H1 (cell line): ENCODE results near the gene SLC6A17. TPM values are rescaled to one million over a fixed set of nuclear protein-coding genes. Genes with fewer than 3 reads are reported as not detected.

ENCODE experiments used
- CTCF ChIA-PET: fragments of 300-600 bp; sonication (Branson Sonifier 250); formaldehyde crosslinking; loops from one replicate; lab custom pipeline; 2021; ENCODE audit not compliant: partially characterized antibody; lab: Charles Lee
- POLR2A ChIA-PET: fragments of 300-600 bp; sonication (Branson Sonifier 250); formaldehyde crosslinking; loops from one replicate; lab custom pipeline; 2021; ENCODE audit warnings: inconsistent platforms; ENCODE audit not compliant: partially characterized antibody; lab: Charles Lee
- DNase-seq, 2 experiments: peaks; one replicate each; pipeline versions ENCODE4 v3.0.0 to v3.0.0-alpha.2; 2010 to 2022; ENCODE audit warnings: low spot score in 2 of 2, low read depth in 1 of 2, mixed read lengths in 1 of 2
- FAIRE-seq: peaks from 2 replicates; lab custom pipeline; 2011; peaks lifted over from hg19 to GRCh38; lab: Jason Lieb, UNC
- H2AFZ ChIP-seq: 2 replicates; pipeline ENCODE4 v1.8.1; 2012; ENCODE audit warnings: low read length, inconsistent platforms
- H2AK5ac ChIP-seq: 2 replicates; pipeline ENCODE4 v1.6.1; 2013; ENCODE audit warnings: low read depth, low read length
- H2BK120ac ChIP-seq: replicated peaks from 2 replicates; pipeline ENCODE3; 2013; ENCODE audit warnings: low read depth, low read length, inconsistent platforms
- H2BK12ac ChIP-seq: 2 replicates; pipeline ENCODE4 v1.6.1; 2013; ENCODE audit warnings: low read depth, low read length
- H2BK15ac ChIP-seq: 2 replicates; pipeline ENCODE4 v1.6.1; 2013; ENCODE audit warnings: low read length
- H2BK20ac ChIP-seq: 2 replicates; pipeline ENCODE4 v1.6.1; 2013; ENCODE audit warnings: low read length
- H2BK5ac ChIP-seq: 2 replicates; pipeline ENCODE4 v1.6.1; 2013; ENCODE audit warnings: low read depth, low read length
- H3K14ac ChIP-seq: 2 replicates; pipeline ENCODE4 v1.6.1; 2013; ENCODE audit warnings: inconsistent platforms; ENCODE audit not compliant: insufficient read length
- H3K18ac ChIP-seq: 2 replicates; pipeline ENCODE4 v1.6.1; 2013; ENCODE audit warnings: low read length; ENCODE audit errors: extremely low read depth
- H3K23ac ChIP-seq: 2 replicates; pipeline ENCODE4 v1.6.1; 2013; ENCODE audit warnings: inconsistent platforms; ENCODE audit not compliant: insufficient read length
- H3K23me2 ChIP-seq: 2 replicates; pipeline ENCODE4 v1.6.1; 2013; ENCODE audit warnings: low read depth, low read length
- H3K27ac ChIP-seq: 2 replicates; pipeline ENCODE4 v1.6.1; 2011; ENCODE audit warnings: low read depth, low read length, inconsistent platforms
- H3K27me3 ChIP-seq, 4 experiments: replicated peaks in 1 of 4; 1 replicate in 1 of 4; 2 replicates in 3 of 4; pipeline versions ENCODE4 v1.6.1 to v1.8.1; 2011 to 2013; ENCODE audit warnings: low read length in 3 of 4, mild to moderate bottlenecking in 3 of 4, inconsistent platforms in 2 of 4, mixed read lengths in 2 of 4, moderate library complexity in 1 of 4; ENCODE audit not compliant: control insufficient read depth in 3 of 4, insufficient read depth in 3 of 4; ENCODE audit errors: extremely low read depth in 1 of 4
- H3K36me3 ChIP-seq, 4 experiments: 2 replicates each; pipeline versions ENCODE4 v1.6.1 to v1.8.1; 2011 to 2013; ENCODE audit warnings: mild to moderate bottlenecking in 4 of 4, low read length in 3 of 4, moderate library complexity in 2 of 4, control low read depth in 1 of 4, inconsistent platforms in 1 of 4; ENCODE audit not compliant: insufficient read depth in 4 of 4, control insufficient read depth in 2 of 4
- H3K4ac ChIP-seq: replicated peaks from 2 replicates; pipeline ENCODE3; 2013; ENCODE audit warnings: low read length, low read depth, mixed read lengths, inconsistent platforms; ENCODE audit not compliant: insufficient read length
- H3K4me1 ChIP-seq, 4 experiments: replicated peaks in 1 of 4; 1 replicate in 1 of 4; 2 replicates in 3 of 4; pipeline versions ENCODE4 v1.6.1 to v1.8.1; 2011 to 2013; ENCODE audit warnings: low read length in 3 of 4, inconsistent platforms in 2 of 4, mixed read lengths in 1 of 4; ENCODE audit not compliant: insufficient read depth in 4 of 4, control insufficient read depth in 3 of 4
- H3K4me2 ChIP-seq, 2 experiments: 2 replicates each; pipeline versions ENCODE4 v1.6.1 to v1.8.1; 2011 to 2013; ENCODE audit warnings: low read depth in 2 of 2, low read length in 2 of 2, control low read depth in 1 of 2, inconsistent platforms in 1 of 2, mild to moderate bottlenecking in 1 of 2; ENCODE audit not compliant: insufficient read depth in 1 of 2
- H3K4me3 ChIP-seq, 4 experiments: fragments of 200-600, 300-600 bp in 1 of 4; sonication (generic), shearing (Covaris generic), sonication (Bioruptor Twin) in 1 of 4; 2 replicates each; pipeline versions ENCODE4 v1.5.1 to v1.8.1; 2011 to 2016; ENCODE audit warnings: low read length in 4 of 4, low read depth in 3 of 4, control low read depth in 2 of 4, inconsistent platforms in 2 of 4, mild to moderate bottlenecking in 2 of 4, mixed read lengths in 1 of 4, moderate library complexity in 1 of 4; ENCODE audit not compliant: insufficient read depth in 2 of 4; ENCODE audit errors: extremely low read depth in 1 of 4
- H3K56ac ChIP-seq: replicated peaks from 2 replicates; pipeline ENCODE3; 2013; ENCODE audit warnings: low read depth, mild to moderate bottlenecking, mixed read lengths, low read length, inconsistent platforms; ENCODE audit not compliant: insufficient read length
- H3K79me1 ChIP-seq: 2 replicates; pipeline ENCODE4 v1.6.1; 2013; ENCODE audit warnings: low read depth, low read length, control low read depth
- H3K79me2 ChIP-seq, 2 experiments: 2 replicates each; pipeline versions ENCODE4 v1.6.1 to v1.8.1; 2012 to 2013; ENCODE audit warnings: low read length in 2 of 2, mild to moderate bottlenecking in 2 of 2, inconsistent platforms in 1 of 2; ENCODE audit not compliant: insufficient read depth in 2 of 2, control insufficient read depth in 1 of 2
- H3K9ac ChIP-seq, 4 experiments: replicated peaks in 1 of 4; 1 replicate in 1 of 4; 2 replicates in 3 of 4; pipeline versions ENCODE4 v1.6.1 to v1.8.1; 2011 to 2013; ENCODE audit warnings: low read depth in 3 of 4, low read length in 3 of 4, control low read depth in 2 of 4, mild to moderate bottlenecking in 2 of 4, moderate library complexity in 2 of 4, inconsistent platforms in 1 of 4; ENCODE audit errors: extremely low read depth in 1 of 4
- H3K9me3 ChIP-seq, 2 experiments: 2 replicates each; pipeline versions ENCODE4 v1.6.1 to v1.8.1; 2012 to 2013; ENCODE audit warnings: mild to moderate bottlenecking in 2 of 2, moderate library complexity in 2 of 2, control low read depth in 1 of 2, inconsistent platforms in 1 of 2, low read depth in 1 of 2, low read length in 1 of 2, mixed read lengths in 1 of 2; ENCODE audit not compliant: insufficient read depth in 2 of 2
- H4K20me1 ChIP-seq, 2 experiments: replicated peaks in 1 of 2; 2 replicates each; pipeline versions ENCODE3 to v1.8.1; 2011 to 2013; ENCODE audit warnings: inconsistent platforms in 2 of 2, low read length in 2 of 2, mild to moderate bottlenecking in 1 of 2; ENCODE audit not compliant: insufficient read depth in 2 of 2, control insufficient read depth in 1 of 2
- H4K5ac ChIP-seq: 2 replicates; pipeline ENCODE4 v1.6.1; 2013; ENCODE audit warnings: low read length, low read depth, mixed read lengths, inconsistent platforms; ENCODE audit not compliant: insufficient read length
- H4K8ac ChIP-seq: 2 replicates; pipeline ENCODE4 v1.8.0; 2013; ENCODE audit warnings: mild to moderate bottlenecking, moderate library complexity, low read length, inconsistent platforms; ENCODE audit not compliant: insufficient read depth; ENCODE audit errors: extremely low read depth
- H4K91ac ChIP-seq: replicated peaks from 2 replicates; pipeline ENCODE3; 2013; ENCODE audit warnings: low read length, mixed read lengths, inconsistent platforms; ENCODE audit not compliant: insufficient read length
- CEBPB ChIP-seq: IDR thresholded peaks from 2 replicates; pipeline ENCODE4 v1.6.1; 2012; ENCODE audit warnings: low read depth, low read length
- CREB1 ChIP-seq: IDR thresholded peaks from 2 replicates; pipeline ENCODE4 v1.6.1; 2012; ENCODE audit warnings: inconsistent platforms
- EZH2 ChIP-seq: fragments of 200-600 bp; sonication (generic); IDR thresholded peaks from 2 replicates; pipeline ENCODE4 v1.7.1; 2012; ENCODE audit warnings: low read depth, mild to moderate bottlenecking, moderate library complexity, low read length, inconsistent platforms; ENCODE audit not compliant: severe bottlenecking
- POLR2AphosphoS5 ChIP-seq: IDR thresholded peaks from 2 replicates; pipeline ENCODE4 v1.6.1; 2011; ENCODE audit warnings: low read depth, low read length
- RNF2 ChIP-seq: fragments of 200-900, 300-1000 bp; sonication (generic); IDR thresholded peaks from 2 replicates; pipeline ENCODE4 v1.7.1; 2016; ENCODE audit warnings: borderline replicate concordance, low read depth, mild to moderate bottlenecking, antibody characterized with exemption, low read length; ENCODE audit not compliant: poor library complexity, severe bottlenecking; ENCODE audit errors: missing control alignments
- SAP30 ChIP-seq: fragments of 300-600 bp; sonication (generic); IDR thresholded peaks from 2 replicates; pipeline ENCODE4 v1.7.1; 2012; ENCODE audit warnings: low read length, moderate library complexity, mild to moderate bottlenecking, inconsistent platforms; ENCODE audit not compliant: insufficient read depth, insufficient replicate concordance
- SIX5 ChIP-seq: IDR thresholded peaks from 2 replicates; pipeline ENCODE4 v1.6.1; 2011; ENCODE audit warnings: mild to moderate bottlenecking, low read depth, low read length
- WGBS, 2 experiments: shearing (Covaris generic) in 1 of 2; methylation state at CpG; one replicate each; pipeline versions ENCODE4 v1.1.6 to v1.1.7; 2013 to 2015; ENCODE audit warnings: low lambda C conversion rate in 2 of 2, mixed read lengths in 2 of 2, inconsistent platforms in 1 of 2, low coverage in 1 of 2, missing lambda C conversion rate in 1 of 2; ENCODE audit not compliant: insufficient replicate concordance in 2 of 2, insufficient coverage in 1 of 2, insufficient read length in 1 of 2; ENCODE audit errors: extremely low coverage in 1 of 2, missing lambda C conversion rate in 1 of 2; 5-methylcytosine and 5-hydroxymethylcytosine counted together
- polyA plus RNA-seq, 7 experiments: library from polyadenylated mRNA; depleted of rRNA in 3 of 7; stranded (reverse) in 5 of 7; unstranded in 2 of 7; fragments of >200 nt in 5 of 7; fragments of 200-250 nt in 2 of 7; gene quantifications; 1 replicate in 5 of 7; 2 replicates in 1 of 7; 4 replicates in 1 of 7; pipeline versions ENCODE4 v1.2.1 to v1.2.3, GENCODE V29; 2011 to 2013; ENCODE audit warnings: missing spikeins in 2 of 7, mixed read lengths in 2 of 7
- total RNA-seq: library from RNA; stranded (reverse); fragmentation: NEBNext Ultra II Directional; extraction: Animal tissue kit (Norgen Biotek cat#: 25700); gene quantifications from 2 replicates; pipeline ENCODE4 v1.2.1, GENCODE V29; 2021

The SLC6A17 gene
- total and polyA plus RNA-seq, 2 of the 8 experiments (the other 6 are each of a cell fraction or from before 2014, with no cell fraction given): 0.15 to 0.28 TPM

DNA sequence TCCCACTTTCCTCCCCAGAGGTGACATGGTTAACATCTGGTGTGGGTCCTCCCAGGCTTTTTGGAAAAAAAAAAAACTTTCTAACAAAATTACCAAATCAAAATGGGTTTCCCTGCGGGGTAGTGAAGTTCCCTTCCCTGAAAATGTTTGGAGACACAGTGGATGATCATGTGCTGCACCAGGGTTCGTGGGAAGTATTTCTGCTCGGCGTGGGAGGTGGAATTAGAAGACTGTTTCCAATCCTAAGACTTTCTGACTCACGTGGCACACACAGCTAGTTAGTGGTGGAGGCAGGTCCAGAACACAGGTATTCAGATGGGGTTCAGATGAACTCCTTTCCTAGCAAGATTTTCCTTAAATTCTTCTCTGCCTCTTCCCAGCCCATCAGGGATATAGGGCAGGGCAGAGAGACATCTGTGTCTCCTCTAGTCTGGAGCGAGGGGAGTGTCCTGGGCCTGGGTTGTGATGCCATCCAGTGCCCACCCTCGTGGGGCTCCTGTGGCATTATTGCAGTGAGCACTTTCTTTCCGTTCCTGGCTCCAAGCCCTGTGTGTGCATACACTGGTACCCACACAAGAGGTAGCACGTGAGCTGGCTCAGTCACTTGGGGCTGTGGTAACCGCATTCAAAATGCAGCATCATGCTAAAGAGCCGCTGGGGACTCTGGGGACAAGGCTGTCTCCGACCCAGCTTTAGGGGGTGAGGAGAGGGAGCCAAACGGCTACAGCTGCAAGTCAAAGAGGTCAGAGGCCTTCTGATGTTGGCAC is 87.3 kb downstream of the SLC6A17 start:
- Histone ChIP-seq H2AK5ac (no peak overlapping the region), H3K4ac (no peak overlapping the region), H3K18ac (no peak overlapping the region), H2BK15ac (no peak overlapping the region), H3K79me2 (no peaks in the 10 kb centered on the region), H4K91ac (no peak overlapping the region), H3K14ac (no peak overlapping the region), H3K9me3 (no peaks in the 10 kb centered on the region), H3K27me3 (no peaks in the 10 kb centered on the region; a peak in 1 of 7 replicates), H2BK20ac (no peak overlapping the region), H2BK12ac (no peak overlapping the region), H2AFZ (no peak overlapping the region), H3K27ac (no peak overlapping the region), H2BK120ac (no peak overlapping the region), H3K9ac (no peak overlapping the region), H2BK5ac (no peak overlapping the region), H3K36me3 (peaks cover 0 to 1% (median 0%) of the 10 kb centered on the region in 4 experiments; a peak in 1 of 8 replicates), H3K56ac (no peak overlapping the region), H4K8ac (no peak overlapping the region), H3K23me2 (no peaks in the 10 kb centered on the region; the same call in 1 of the 2 replicates), H3K23ac (no peak overlapping the region), H3K4me2 (no peak overlapping the region), H3K79me1 (no peaks in the 10 kb centered on the region), H4K5ac (no peak overlapping the region), H3K4me3 (no peak overlapping the region), H4K20me1 (peaks cover 0 to 2% of the 10 kb centered on the region in 2 experiments), H3K4me1 (peaks cover 0 to 14% (median 8%) of the 10 kb centered on the region in 4 experiments; a peak in 6 of 7 replicates)
- ChIA-PET POLR2A (interaction anchor here (0.6 kb wide), 1 partner anchor 12 kb away, joined by 3 read pairs; no protein-coding TSS in a partner anchor), CTCF (interaction anchor here (0.8 to 3.2 kb wide), 7 partner anchors 21 to 223 kb away, joined by 3 to 9 read pairs (median 7); no protein-coding TSS in a partner anchor)
- FAIRE-seq (no peak), DNase-seq (no peak)
- WGBS, 2 experiments: 91% methylated on average over 13 of the region's 13 CpGs; no CpG with 5 or more reads in 1 of the 2 experiments
- TF ChIP-seq CEBPB (no peak), EZH2 (no peak), CREB1 (no peak), SIX5 (no peak), RNF2 (no peak), POLR2AphosphoS5 (no peak), SAP30 (no peak)
